Measurements from ENCODE around the gene B3GNT7. TPM values are rescaled to one million over a fixed set of nuclear protein-coding genes. Genes with fewer than 3 reads are reported as not detected.

B3GNT7 gene
- total RNA-seq, 1 donor = 0.43 TPM

GRCh38 chr2:231384970-231385369 lies 10.5 kb upstream of the B3GNT7 start:
- TF ChIP-seq CTCF (IDR thresholded peaks at IDR 0.05; ENCODE audit: insufficient read depth, low read depth, low read length) = no peak
- no peak overlapping the region for H3K4me3 ChIP-seq (ENCODE audit: low read depth, low read length)
- DNase-seq (ENCODE audit: low read depth) = no peak

- DNase-seq (ENCODE audit: low read depth) = no peak
- H3K4me3 ChIP-seq (ENCODE audit: low read depth, low read length) = no peak overlapping the region
- no peak for TF ChIP-seq CTCF (IDR thresholded peaks at IDR 0.05; ENCODE audit: insufficient read depth, low read depth, low read length)
Measured at GRCh38 chr2:231385429-231385828, 10.1 kb upstream of the B3GNT7 start.

GRCh38 chr2:231386446-231386845 lies 9.1 kb upstream of the B3GNT7 start:
- no peak for TF ChIP-seq CTCF (IDR thresholded peaks at IDR 0.05; ENCODE audit: insufficient read depth, low read depth, low read length)
- no peak overlapping the region for H3K4me3 ChIP-seq (ENCODE audit: low read depth, low read length)
- peak; percentile 56 for DNase-seq (ENCODE audit: low read depth)

- no peak overlapping the region for H3K4me3 ChIP-seq (ENCODE audit: low read depth, low read length)
- DNase-seq (ENCODE audit: low read depth) = peak; percentile 55
- no peak for TF ChIP-seq CTCF (IDR thresholded peaks at IDR 0.05; ENCODE audit: insufficient read depth, low read depth, low read length)
Measured at GRCh38 chr2:231387904-231388724, 7.4 kb upstream of the B3GNT7 start.

- no peak for TF ChIP-seq CTCF (IDR thresholded peaks at IDR 0.05; ENCODE audit: insufficient read depth, low read depth, low read length)
- H3K4me3 ChIP-seq (ENCODE audit: low read depth, low read length) = no peak overlapping the region
- no peak for DNase-seq (ENCODE audit: low read depth)
Measured at GRCh38 chr2:231388725-231389346, 6.7 kb upstream of the B3GNT7 start.

GRCh38 chr2:231390667-231391066 lies 4.8 kb upstream of the B3GNT7 start:
- no peak for DNase-seq (ENCODE audit: low read depth)
- no peak for TF ChIP-seq CTCF (IDR thresholded peaks at IDR 0.05; ENCODE audit: insufficient read depth, low read depth, low read length)

More at GRCh38 chr2:231390667-231391066, 4.8 kb upstream of the B3GNT7 start:
- no peak overlapping the region for H3K4me3 ChIP-seq (ENCODE audit: low read depth, low read length)

Data from fibroblast of villous mesenchyme (primary cell).